Choroid plexus epithelial cell (primary cell): ENCODE data around the gene ADGRL3.
"Not testable (repeated sequence)": the region's sequence is repeated elsewhere in the genome, so short reads cannot be mapped to it uniquely, and the experiment has no call there.

Experiments used
- DNase-seq: peaks from one replicate; pipeline ENCODE4 v3.0.0-alpha.2; 2010; ENCODE audit warnings: low read depth
- H3K4me3 ChIP-seq: 2 replicates; pipeline ENCODE4 v1.5.1; 2011; ENCODE audit warnings: low read depth, mild to moderate bottlenecking, control low read depth, low read length, moderate library complexity
- TF ChIP-seq, protein P1 (sequence below): conservative IDR thresholded peaks from 2 replicates; pipeline ENCODE4 v1.5.1; 2011; ENCODE audit warnings: low read depth, mild to moderate bottlenecking, control low read depth, inconsistent platforms, low read length, moderate library complexity

The ADGRL3 gene

DNA sequence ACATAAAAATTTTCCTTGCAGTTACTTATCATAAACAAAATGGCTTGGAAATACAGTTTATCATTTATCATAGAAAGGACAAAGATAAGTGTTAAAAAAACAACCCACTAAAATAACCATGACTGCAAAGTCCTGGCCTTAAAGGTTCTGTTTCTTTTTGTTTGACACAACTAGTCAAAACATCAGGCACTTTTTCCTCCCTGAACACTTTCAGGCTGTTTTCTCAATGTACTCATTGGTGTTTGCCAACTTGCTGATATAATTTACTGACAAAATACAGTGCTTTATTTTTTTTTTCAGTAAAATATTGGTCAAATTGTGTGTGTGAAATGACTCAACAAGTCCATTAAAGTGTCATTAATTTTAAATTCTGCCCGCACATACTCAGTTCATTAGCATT lies 156.6 kb downstream of the ADGRL3 start:
- no peak for DNase-seq
- TF ChIP-seq, protein P1, sequence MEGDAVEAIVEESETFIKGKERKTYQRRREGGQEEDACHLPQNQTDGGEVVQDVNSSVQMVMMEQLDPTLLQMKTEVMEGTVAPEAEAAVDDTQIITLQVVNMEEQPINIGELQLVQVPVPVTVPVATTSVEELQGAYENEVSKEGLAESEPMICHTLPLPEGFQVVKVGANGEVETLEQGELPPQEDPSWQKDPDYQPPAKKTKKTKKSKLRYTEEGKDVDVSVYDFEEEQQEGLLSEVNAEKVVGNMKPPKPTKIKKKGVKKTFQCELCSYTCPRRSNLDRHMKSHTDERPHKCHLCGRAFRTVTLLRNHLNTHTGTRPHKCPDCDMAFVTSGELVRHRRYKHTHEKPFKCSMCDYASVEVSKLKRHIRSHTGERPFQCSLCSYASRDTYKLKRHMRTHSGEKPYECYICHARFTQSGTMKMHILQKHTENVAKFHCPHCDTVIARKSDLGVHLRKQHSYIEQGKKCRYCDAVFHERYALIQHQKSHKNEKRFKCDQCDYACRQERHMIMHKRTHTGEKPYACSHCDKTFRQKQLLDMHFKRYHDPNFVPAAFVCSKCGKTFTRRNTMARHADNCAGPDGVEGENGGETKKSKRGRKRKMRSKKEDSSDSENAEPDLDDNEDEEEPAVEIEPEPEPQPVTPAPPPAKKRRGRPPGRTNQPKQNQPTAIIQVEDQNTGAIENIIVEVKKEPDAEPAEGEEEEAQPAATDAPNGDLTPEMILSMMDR = no peak
- H3K4me3 ChIP-seq = no peak overlapping the region

DNA sequence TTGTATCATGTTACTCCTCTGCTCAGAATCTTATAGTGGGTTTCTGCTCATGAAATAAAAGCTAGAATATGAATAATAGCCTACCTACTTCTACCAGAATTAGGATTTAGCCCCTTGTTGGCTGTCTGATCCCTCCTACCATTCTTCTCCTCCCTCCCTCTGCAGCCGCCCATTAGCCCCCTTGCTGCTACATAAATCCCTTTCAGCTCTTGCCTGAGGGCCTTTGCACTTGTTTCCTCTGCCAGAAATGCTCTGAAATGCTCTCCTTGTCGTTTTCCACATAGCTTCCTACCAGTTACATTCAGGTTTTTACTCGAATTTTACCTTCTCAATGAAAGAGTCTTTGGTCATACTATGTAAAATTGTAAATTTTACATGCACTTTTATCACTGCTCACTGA lies 159.2 kb downstream of the ADGRL3 start:
- H3K4me3 ChIP-seq = no peak overlapping the region
- TF ChIP-seq, protein P1 = no peak
- DNase-seq = no peak

DNA sequence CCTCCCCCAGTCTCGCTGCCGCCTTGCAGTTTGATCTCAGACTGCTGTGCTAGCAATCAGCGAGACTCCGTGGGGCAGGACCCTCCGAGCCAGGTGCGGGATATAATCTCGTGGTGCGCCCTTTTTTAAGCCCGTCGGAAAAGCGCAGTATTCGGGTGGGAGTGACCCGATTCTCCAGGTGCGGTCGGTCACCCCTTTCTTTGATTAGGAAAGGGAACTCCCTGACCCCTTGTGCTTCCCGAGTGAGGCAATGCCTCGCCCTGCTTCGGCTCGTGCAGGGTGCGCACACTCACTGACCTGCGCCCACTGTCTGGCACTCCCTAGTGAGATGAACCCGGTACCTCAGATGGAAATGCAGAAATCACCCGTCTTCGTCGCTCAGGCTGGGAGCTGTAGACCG lies 172.7 kb downstream of the ADGRL3 start:
- DNase-seq, H3K4me3 ChIP-seq: not testable (repeated sequence)

DNA sequence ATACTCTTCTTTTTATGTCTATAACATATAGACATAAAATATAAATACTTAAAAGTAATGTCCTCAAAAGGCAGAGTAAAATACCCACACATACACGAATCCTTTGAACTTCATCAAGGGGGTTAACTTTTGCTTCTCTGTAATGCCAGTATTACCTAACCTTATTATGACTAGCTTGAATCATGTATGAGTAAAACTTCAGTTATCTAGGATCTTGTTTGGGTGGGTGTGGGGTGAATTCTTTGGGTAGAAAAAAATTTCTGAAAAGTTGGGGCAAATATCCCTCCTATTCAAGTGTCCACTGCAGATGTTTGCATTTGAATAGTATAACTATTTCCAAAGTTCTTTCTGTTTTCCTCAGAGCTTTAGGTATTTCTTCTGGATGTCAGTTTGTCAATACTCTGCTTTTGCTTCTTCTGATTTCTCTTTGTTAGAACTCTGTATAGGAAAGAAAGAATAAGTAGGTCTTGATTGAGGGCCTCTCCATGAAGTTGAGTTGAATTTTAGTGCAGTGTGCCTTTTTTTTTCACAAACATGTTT lies 173.8 kb downstream of the ADGRL3 start:
- TF ChIP-seq, protein P1 = no peak
- peak; percentile 68 for DNase-seq
- H3K4me3 ChIP-seq = no peak overlapping the region

DNA sequence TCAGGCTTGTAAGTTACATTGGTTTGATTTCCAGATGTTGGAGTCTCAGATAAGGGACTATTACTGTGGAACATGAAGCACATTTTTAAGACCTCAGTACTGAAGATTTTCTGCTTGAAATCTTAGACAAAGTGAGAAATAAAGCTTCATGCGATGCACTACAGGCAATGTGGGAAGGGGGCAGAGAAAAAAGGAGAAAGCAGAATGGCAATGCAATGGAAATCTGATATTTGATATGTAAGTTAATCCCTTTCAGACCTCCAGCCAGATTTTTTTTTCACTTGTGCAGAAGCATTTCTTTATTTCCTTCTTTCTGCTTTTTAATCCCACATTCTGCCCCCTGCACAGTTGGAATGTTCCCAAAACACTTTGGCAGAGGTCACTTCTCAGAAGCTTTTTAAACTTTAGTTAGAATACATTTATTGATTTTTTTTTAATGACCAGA lies 174.3 kb downstream of the ADGRL3 start:
- H3K4me3 ChIP-seq = no peak overlapping the region
- TF ChIP-seq, protein P1 = no peak
- DNase-seq = peak; percentile 74

DNA sequence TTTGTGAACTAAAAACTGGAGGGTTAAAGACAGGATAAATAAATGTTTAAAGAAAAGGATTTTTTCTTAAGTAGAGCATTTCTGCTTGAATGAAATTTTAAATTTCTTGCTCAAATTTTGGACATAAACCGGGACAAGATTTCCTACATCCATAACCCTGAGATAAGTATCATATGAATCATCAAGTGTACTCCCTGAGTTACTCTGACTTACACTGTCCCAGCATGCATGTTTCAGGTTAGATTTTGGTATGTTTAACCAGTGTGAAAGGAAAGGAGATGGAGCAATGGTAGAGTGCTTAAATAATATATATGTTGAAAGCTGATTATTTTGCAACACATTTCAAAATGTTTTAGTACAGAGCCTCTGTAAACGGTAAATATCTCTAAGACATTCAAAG lies 175.2 kb downstream of the ADGRL3 start:
- TF ChIP-seq, protein P1 = no peak
- DNase-seq = peak; percentile 48
- no peak overlapping the region for H3K4me3 ChIP-seq

DNA sequence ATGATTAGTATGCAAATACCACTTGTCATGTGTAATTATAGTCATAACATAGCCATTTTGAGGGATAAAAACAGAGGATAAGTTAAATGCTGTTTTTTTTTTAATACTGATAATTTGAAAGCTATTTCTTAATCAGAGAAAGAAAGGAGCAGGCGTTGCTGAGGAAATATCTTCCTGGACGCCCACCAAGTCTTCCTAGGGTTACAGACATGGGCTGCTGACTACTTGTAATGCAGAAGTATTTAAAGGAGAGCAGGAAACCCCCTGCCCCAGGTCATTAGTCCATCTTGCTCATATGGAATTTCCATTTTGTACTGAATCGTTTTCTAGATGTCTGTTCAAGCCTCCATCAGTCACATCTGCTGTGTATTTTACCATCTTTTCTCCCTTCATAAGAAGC lies 176.2 kb downstream of the ADGRL3 start:
- peak; percentile 51 for DNase-seq

More for the DNA sequence above, 176.2 kb downstream of the ADGRL3 start:
- no peak overlapping the region for H3K4me3 ChIP-seq
- TF ChIP-seq, protein P1 = no peak
